Activated CD4-positive, alpha-beta T cell treated with anti-CD3 and anti-CD28 coated beads, Interleukin-2, amount 50 U/mL, for 16 hours (primary cell): ENCODE measurements around the gene GUCY2F.

Source experiments
- DNase-seq: peaks from one replicate; pipeline ENCODE4 v3.0.0-alpha.2; 2020

Gene GUCY2F

DNA sequence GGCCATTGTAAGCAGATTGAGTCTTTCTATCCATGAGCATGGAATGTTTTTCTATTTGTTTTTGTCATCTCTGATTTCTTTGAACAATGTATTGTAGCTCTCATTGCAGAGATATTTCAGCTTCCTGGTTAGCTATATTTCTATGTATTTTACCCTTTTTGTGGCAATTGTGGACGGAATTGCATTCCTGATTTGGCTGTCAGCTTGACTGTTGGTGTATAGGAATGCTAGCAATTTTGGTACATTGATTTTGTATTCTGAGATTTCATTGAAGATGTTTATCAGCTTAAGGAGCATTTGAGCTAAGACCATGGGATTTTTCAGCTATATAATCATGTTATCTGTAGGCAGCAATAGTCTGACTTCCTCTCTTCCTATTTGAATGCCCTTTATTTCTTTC, 154.6 kb downstream of the GUCY2F start:
- no peak for DNase-seq
